Measurements from ENCODE around the gene CYB5D1. TPM values are rescaled to one million over a fixed set of nuclear protein-coding genes. Genes with fewer than 3 reads are reported as not detected.

Gene CYB5D1
- total RNA-seq, 1 donor from 2014 or later, result 14.0 TPM

GRCh38 chr17:7897773-7898172 lies 40.0 kb downstream of the CYB5D1 start:
- peaks cover 80% of the 10 kb centered on the region for H3K36me3 Mint-ChIP-seq (ENCODE audit: low read depth)
- no peak for DNase-seq
- no peaks in the 10 kb centered on the region for H3K9me3 Mint-ChIP-seq
- H3K4me1 Mint-ChIP-seq, result peaks cover 18% of the 10 kb centered on the region
- H3K27ac Mint-ChIP-seq, result peak overlapping the region; percentile 81
- H3K4me3 Mint-ChIP-seq, result no peak overlapping the region
- H3K27me3 Mint-ChIP-seq, result no peaks in the 10 kb centered on the region
- intact Hi-C loops (cut with micrococcal nuclease), result no loop called here

GRCh38 chr17:7903154-7904103 lies 45.6 kb downstream of the CYB5D1 start:
- H3K36me3 Mint-ChIP-seq (ENCODE audit: low read depth), result peaks cover 84% of the 10 kb centered on the region
- H3K4me3 Mint-ChIP-seq, result no peak overlapping the region
- no peak for DNase-seq
- H3K9me3 Mint-ChIP-seq, result no peaks in the 10 kb centered on the region
- H3K4me1 Mint-ChIP-seq, result peaks cover 2% of the 10 kb centered on the region
- H3K27me3 Mint-ChIP-seq, result no peaks in the 10 kb centered on the region
- intact Hi-C loops (cut with micrococcal nuclease), result no loop called here
- no peak overlapping the region for H3K27ac Mint-ChIP-seq

- Mint-ChIP-seq H3K4me1 (peaks cover 12% of the 10 kb centered on the region), H3K4me3 (no peak overlapping the region), H3K27ac (no peak overlapping the region), H3K36me3 (ENCODE audit: low read depth) (peaks cover 75% of the 10 kb centered on the region), H3K9me3 (no peaks in the 10 kb centered on the region), H3K27me3 (no peaks in the 10 kb centered on the region)
- no peak for DNase-seq
- intact Hi-C loops (cut with micrococcal nuclease), result no loop called here
Measured at GRCh38 chr17:7909089-7909488, 51.3 kb downstream of the CYB5D1 start.

GRCh38 chr17:7910281-7910680 lies 52.5 kb downstream of the CYB5D1 start:
- no peaks in the 10 kb centered on the region for H3K27me3 Mint-ChIP-seq
- no peak overlapping the region for H3K27ac Mint-ChIP-seq
- no peaks in the 10 kb centered on the region for H3K9me3 Mint-ChIP-seq
- H3K36me3 Mint-ChIP-seq (ENCODE audit: low read depth), result peaks cover 69% of the 10 kb centered on the region
- no peak for DNase-seq
- peaks cover 18% of the 10 kb centered on the region for H3K4me1 Mint-ChIP-seq
- intact Hi-C loops (cut with micrococcal nuclease), result loop anchor here (5.0 to 10.0 kb wide), 2 partner anchors 147 to 205 kb away; partner anchors contain the start of gene ALOXE3
- H3K4me3 Mint-ChIP-seq, result no peak overlapping the region

GRCh38 chr17:7910711-7911110 lies 52.9 kb downstream of the CYB5D1 start:
- Mint-ChIP-seq H3K27ac (no peak overlapping the region), H3K9me3 (no peaks in the 10 kb centered on the region), H3K27me3 (no peaks in the 10 kb centered on the region), H3K36me3 (ENCODE audit: low read depth) (peaks cover 67% of the 10 kb centered on the region), H3K4me3 (no peak overlapping the region), H3K4me1 (peaks cover 20% of the 10 kb centered on the region)
- intact Hi-C loops (cut with micrococcal nuclease), result loop anchor here (5.0 to 10.0 kb wide), 2 partner anchors 147 to 204 kb away; partner anchors contain the start of gene ALOXE3
- no peak for DNase-seq

- no peak overlapping the region for H3K4me3 Mint-ChIP-seq
- DNase-seq, result no peak
- H3K36me3 Mint-ChIP-seq (ENCODE audit: low read depth), result peaks cover 63% of the 10 kb centered on the region
- H3K27ac Mint-ChIP-seq, result no peak overlapping the region
- H3K27me3 Mint-ChIP-seq, result no peaks in the 10 kb centered on the region
- no peaks in the 10 kb centered on the region for H3K9me3 Mint-ChIP-seq
- H3K4me1 Mint-ChIP-seq, result peaks cover 20% of the 10 kb centered on the region
- intact Hi-C loops (cut with micrococcal nuclease), result loop anchor here (5.0 to 10.0 kb wide), 2 partner anchors 146 to 204 kb away; partner anchors contain the start of gene ALOXE3
Measured at GRCh38 chr17:7911116-7911515, 53.3 kb downstream of the CYB5D1 start.

Other genes with a start within 250 kb of the CYB5D1 start
- 62.6 and 64.4 TPM in 2 replicates for gene FXR2, start 243.1 kb upstream of the CYB5D1 start, total RNA-seq
- gene SAT2, start 230.2 kb upstream of the CYB5D1 start, total RNA-seq, result 16.5 and 17.7 TPM in 2 replicates
- not detected in 2 replicates for gene SHBG, start 227.9 kb upstream of the CYB5D1 start, total RNA-seq
- 0.14 and 0.37 TPM in 2 replicates for gene ATP1B2, start 207.1 kb upstream of the CYB5D1 start, total RNA-seq
- gene TP53, start 170.5 kb upstream of the CYB5D1 start, total RNA-seq, result 177 and 178 TPM in 2 replicates
- gene WRAP53, start 169.5 kb upstream of the CYB5D1 start, total RNA-seq, result 33.8 and 35.0 TPM in 2 replicates
- gene EFNB3, start 152.8 kb upstream of the CYB5D1 start, total RNA-seq, result 0.05 TPM in 1 of 2 replicates, not detected in the other
- not detected in 2 replicates for gene DNAH2, start 140.3 kb upstream of the CYB5D1 start, total RNA-seq
- 121 and 128 TPM in 2 replicates for gene KDM6B, start 23.8 kb upstream of the CYB5D1 start, total RNA-seq
- gene TMEM88, start 2.9 kb upstream of the CYB5D1 start, total RNA-seq, result 6.1 and 7.1 TPM in 2 replicates
- gene NAA38, start 444 bp upstream of the CYB5D1 start, total RNA-seq, result 45.2 and 47.5 TPM in 2 replicates
- 152 and 158 TPM in 2 replicates for gene CHD3, start 30.8 kb downstream of the CYB5D1 start, total RNA-seq
- 6.2 and 6.5 TPM in 2 replicates for gene RNF227, start 58.3 kb downstream of the CYB5D1 start, total RNA-seq
- gene KCNAB3, start 71.9 kb downstream of the CYB5D1 start, total RNA-seq, result 9.7 and 12.8 TPM in 2 replicates
- 150 and 159 TPM in 2 replicates for gene TRAPPC1, start 73.9 kb downstream of the CYB5D1 start, total RNA-seq
- 52.4 and 54.5 TPM in 2 replicates for gene CNTROB, start 74.2 kb downstream of the CYB5D1 start, total RNA-seq
- not detected in 2 replicates for gene GUCY2D, start 144.6 kb downstream of the CYB5D1 start, total RNA-seq
- not detected in 2 replicates for gene ALOX15B, start 181.1 kb downstream of the CYB5D1 start, total RNA-seq
- 0.77 and 0.88 TPM in 2 replicates for gene ALOX12B, start 229.7 kb downstream of the CYB5D1 start, total RNA-seq